BLaER1 (cell line): Measurements from ENCODE around the gene ARHGEF4.

Experiments
- H3K27ac ChIP-seq: shearing (Covaris generic); formaldehyde crosslinking; 2 replicates; pipeline ENCODE4 v1.8.1; 2022
- H3K27me3 ChIP-seq: shearing (Covaris generic); formaldehyde crosslinking; 2 replicates; pipeline ENCODE4 v1.8.1; 2022
- H3K36me3 ChIP-seq: shearing (Covaris generic); formaldehyde crosslinking; 2 replicates; pipeline ENCODE4 v1.8.1; 2022
- H3K4me1 ChIP-seq: shearing (Covaris generic); formaldehyde crosslinking; 2 replicates; pipeline ENCODE4 v1.8.1; 2022
- H3K4me2 ChIP-seq: shearing (Covaris generic); formaldehyde crosslinking; 2 replicates; pipeline ENCODE4 v1.8.1; 2022
- H3K4me3 ChIP-seq: shearing (Covaris generic); formaldehyde crosslinking; 2 replicates; pipeline ENCODE4 v1.8.1; 2022
- H3K9ac ChIP-seq: shearing (Covaris generic); formaldehyde crosslinking; 2 replicates; pipeline ENCODE4 v1.8.1; 2022
- H3K9me3 ChIP-seq: shearing (Covaris generic); formaldehyde crosslinking; 2 replicates; pipeline ENCODE4 v1.8.1; 2022
- H4K20me1 ChIP-seq: shearing (Covaris generic); formaldehyde crosslinking; 2 replicates; pipeline ENCODE4 v1.8.1; 2022
- Cebpa-rat ChIP-seq: shearing (Covaris generic); IDR thresholded peaks from 2 replicates; pipeline ENCODE4 v1.8.1; 2022

ARHGEF4 gene

DNA sequence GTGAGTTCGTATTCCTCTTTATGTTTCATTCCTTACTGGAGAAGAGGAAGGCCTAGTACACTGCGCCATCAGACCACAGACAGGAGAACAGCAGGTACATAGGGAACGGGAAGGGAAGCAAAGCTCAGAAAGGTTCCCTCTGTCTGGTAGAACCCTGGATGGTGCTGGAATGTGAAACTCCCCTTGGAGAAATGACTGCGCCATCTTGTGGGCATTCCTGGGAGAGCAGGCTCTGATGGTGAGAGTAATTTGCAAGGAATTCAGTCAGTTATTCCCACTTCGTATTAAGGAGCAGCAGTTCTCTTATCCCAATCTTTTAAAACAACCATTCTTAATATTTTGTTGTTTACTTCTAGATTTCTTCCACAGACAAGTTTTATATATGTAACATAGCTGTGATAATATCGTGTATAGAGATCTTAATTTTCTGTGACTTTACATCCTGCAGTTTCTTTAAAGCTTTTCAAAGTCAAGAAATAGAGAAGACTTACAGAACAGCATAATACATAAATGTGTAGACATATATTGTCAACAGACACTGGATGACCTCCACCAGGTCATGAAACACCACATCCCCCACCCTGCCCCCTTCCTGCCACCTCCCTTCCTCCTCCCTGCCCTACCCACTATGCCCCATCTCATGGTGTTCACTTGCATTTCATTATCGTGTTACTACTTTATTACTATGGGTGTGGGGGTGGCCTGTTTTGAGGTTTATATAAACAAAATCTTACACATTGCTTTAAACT lies 83.9 kb downstream of the ARHGEF4 start:
- H3K4me1 ChIP-seq, result peaks cover 9% of the 10 kb centered on the region
- H3K27me3 ChIP-seq, result peaks cover 29% of the 10 kb centered on the region
- H3K9me3 ChIP-seq, result peaks cover 7% of the 10 kb centered on the region; the same call in 1 of the 2 replicates
- TF ChIP-seq Cebpa-rat, result no peak
- peaks cover 7% of the 10 kb centered on the region; the same call in 1 of the 2 replicates for H4K20me1 ChIP-seq
- H3K4me2 ChIP-seq, result no peak overlapping the region
- no peak overlapping the region for H3K9ac ChIP-seq
- H3K27ac ChIP-seq, result no peak overlapping the region
- H3K4me3 ChIP-seq, result no peak overlapping the region
- no peaks in the 10 kb centered on the region for H3K36me3 ChIP-seq

DNA sequence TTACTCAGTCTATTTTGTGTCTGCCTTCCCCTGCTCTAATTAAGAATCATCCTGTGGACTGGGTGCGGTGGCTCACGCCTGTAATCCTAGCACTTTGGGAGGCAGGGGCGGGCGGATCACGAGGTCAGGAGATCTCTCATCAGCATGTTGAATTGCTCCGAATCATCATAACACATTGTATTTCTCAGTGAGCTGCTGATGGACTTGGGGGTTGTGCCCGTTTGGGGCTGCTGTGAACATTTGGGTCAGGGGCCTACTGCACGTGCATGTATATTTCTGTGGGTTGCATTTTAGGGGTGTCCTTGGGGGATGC lies 84.4 kb downstream of the ARHGEF4 start:
- no peak overlapping the region for H3K4me3 ChIP-seq
- H3K4me2 ChIP-seq, result no peak overlapping the region
- no peak overlapping the region for H3K9ac ChIP-seq
- H4K20me1 ChIP-seq, result peaks cover 4% of the 10 kb centered on the region; the same call in 1 of the 2 replicates
- peaks cover 24% of the 10 kb centered on the region for H3K27me3 ChIP-seq
- H3K36me3 ChIP-seq, result no peaks in the 10 kb centered on the region
- peaks cover 3% of the 10 kb centered on the region; the same call in 1 of the 2 replicates for H3K9me3 ChIP-seq
- peaks cover 4% of the 10 kb centered on the region for H3K4me1 ChIP-seq
- no peak overlapping the region for H3K27ac ChIP-seq
- TF ChIP-seq Cebpa-rat, result no peak

DNA sequence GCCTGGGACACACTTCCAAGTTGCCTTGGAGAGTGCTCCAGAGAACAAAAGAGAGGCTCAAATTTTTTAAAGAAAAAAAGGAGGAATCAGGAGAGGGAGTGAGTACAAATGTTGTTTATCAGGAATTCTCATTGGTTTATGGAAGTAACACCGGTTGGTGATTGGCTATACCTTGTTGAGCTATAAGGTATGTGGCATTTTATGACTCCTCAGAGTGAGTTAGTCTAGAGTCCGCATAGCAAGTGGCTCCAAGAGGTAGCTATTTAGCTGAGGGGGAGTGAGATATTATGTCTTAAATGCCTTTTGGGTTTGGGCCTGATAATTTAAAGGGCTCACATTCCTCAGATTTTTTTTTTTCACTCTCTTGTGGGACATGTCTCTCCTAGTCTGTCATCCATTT lies 85.7 kb downstream of the ARHGEF4 start:
- H3K27me3 ChIP-seq, result peaks cover 11% of the 10 kb centered on the region
- peaks cover 7% of the 10 kb centered on the region for H3K9me3 ChIP-seq
- TF ChIP-seq Cebpa-rat, result no peak
- H3K4me1 ChIP-seq, result no peaks in the 10 kb centered on the region
- H4K20me1 ChIP-seq, result no peaks in the 10 kb centered on the region
- no peaks in the 10 kb centered on the region for H3K36me3 ChIP-seq
- H3K27ac ChIP-seq, result no peak overlapping the region
- no peak overlapping the region for H3K4me3 ChIP-seq
- H3K4me2 ChIP-seq, result no peak overlapping the region
- H3K9ac ChIP-seq, result no peak overlapping the region

DNA sequence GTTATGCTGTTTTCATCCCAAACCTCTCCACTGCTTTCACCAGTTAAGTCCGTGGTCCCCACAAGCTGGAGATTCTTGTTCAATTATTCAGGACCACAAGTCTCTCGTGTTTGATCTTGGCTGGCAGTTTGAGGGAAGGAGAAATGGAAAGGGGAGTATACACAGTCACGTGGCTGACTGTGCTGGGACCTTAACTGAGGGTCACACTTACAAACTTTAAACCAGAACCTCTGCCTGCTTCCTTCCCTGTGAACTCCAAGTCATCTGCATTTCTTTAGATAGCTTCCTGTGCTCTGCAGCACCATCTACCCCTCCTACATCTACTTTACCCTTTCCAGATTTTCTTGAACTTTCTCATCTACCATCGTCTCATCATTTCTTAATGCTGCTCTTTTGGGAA lies 91.7 kb downstream of the ARHGEF4 start:
- Histone ChIP-seq H3K27me3 (no peaks in the 10 kb centered on the region), H3K4me2 (no peak overlapping the region), H3K9ac (no peak overlapping the region), H4K20me1 (no peaks in the 10 kb centered on the region), H3K4me3 (no peak overlapping the region), H3K27ac (no peak overlapping the region), H3K4me1 (no peaks in the 10 kb centered on the region), H3K36me3 (no peaks in the 10 kb centered on the region), H3K9me3 (peaks cover 24% of the 10 kb centered on the region)
- TF ChIP-seq Cebpa-rat, result no peak

DNA sequence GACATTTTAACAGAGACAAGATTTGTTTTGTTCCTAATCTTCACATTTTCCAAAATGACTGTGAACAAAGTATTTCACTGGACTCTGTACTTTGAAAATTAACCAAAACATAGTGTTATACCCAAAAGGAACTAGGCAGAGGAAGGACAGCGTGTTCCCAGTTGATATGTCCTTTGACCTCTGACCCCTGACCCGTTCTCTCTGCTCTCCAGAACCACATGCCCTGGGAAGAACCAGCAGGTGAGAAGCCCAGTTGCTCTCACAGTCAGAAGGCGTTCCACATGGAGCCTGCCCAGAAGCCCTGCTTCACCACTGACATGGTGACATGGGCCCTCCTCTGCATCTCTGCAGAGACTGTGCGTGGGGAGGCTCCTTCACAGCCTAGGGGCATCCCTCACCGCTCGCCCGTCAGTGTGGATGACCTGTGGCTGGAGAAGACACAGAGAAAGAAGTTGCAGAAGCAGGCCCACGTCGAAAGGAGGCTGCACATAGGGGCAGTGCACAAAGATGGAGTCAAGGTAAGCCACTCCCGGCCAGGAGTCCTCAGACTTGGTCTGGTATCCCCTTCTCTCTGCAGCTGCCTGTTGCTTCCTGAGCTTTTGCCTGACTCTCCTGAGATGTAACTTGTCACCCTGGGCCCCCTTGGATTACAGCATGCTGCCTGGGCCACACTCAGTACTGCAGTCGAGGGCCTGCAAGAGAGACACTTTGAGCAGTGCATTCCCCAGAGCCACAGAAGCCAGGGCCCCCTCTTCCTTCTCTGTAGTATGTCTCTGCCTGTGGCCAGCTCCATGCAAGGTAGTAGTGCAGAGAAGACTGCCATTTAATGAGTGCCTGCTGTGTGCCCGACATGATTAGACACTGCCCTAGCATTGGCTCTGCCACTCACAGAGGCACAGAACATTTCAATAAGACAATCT lies 94.3 kb downstream of the ARHGEF4 start:
- no peak for TF ChIP-seq Cebpa-rat
- no peak overlapping the region for H3K4me3 ChIP-seq
- H3K9me3 ChIP-seq, result peaks cover 29% of the 10 kb centered on the region
- H3K4me2 ChIP-seq, result no peak overlapping the region
- no peaks in the 10 kb centered on the region for H3K4me1 ChIP-seq
- no peaks in the 10 kb centered on the region for H4K20me1 ChIP-seq
- no peak overlapping the region for H3K9ac ChIP-seq
- H3K27me3 ChIP-seq, result no peaks in the 10 kb centered on the region
- H3K27ac ChIP-seq, result no peak overlapping the region
- H3K36me3 ChIP-seq, result no peaks in the 10 kb centered on the region

DNA sequence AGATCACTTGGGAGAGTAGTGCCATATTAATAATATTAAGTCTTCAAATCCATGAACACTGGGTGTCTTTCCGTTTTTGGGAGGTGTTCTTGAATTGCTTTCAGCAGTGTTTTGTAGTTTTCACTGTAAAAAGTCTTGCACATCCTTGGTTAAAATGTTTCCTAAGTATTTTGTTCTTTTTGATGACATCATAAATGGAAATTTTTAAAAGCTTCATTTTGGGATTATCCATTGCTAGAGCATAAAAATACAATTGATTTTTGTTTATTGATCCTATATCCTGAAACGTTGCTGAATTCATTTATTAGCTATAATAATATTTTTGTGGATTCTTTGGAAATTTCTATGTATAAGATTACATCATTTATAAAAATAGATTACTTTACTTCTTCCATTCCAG lies 96.8 kb downstream of the ARHGEF4 start:
- peaks cover 25% of the 10 kb centered on the region for H3K9me3 ChIP-seq

DNA sequence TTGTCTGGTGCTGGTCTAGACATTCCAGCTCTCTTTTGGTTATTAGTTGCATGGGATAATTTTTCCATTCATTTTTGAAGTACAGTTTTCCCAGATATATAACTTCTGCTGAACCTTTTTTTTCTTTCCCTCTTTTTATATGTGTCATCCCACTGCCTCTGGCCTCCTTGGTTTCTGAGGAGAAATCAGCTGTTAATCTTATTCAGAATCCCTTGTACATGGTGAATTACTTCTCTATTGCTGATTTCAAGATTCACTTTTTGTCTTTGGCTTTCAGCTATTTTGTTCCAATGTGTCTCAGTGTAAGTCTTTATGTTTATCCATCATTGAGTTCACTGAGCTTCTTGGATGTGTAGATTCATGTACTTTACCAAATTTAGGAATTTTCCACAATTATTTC lies 99.7 kb downstream of the ARHGEF4 start:
- no peaks in the 10 kb centered on the region for H4K20me1 ChIP-seq
- H3K9me3 ChIP-seq, result peaks cover 25% of the 10 kb centered on the region
- TF ChIP-seq Cebpa-rat, result no peak
- H3K4me1 ChIP-seq, result no peaks in the 10 kb centered on the region
- H3K9ac ChIP-seq, result no peak overlapping the region
- H3K27me3 ChIP-seq, result no peaks in the 10 kb centered on the region
- no peak overlapping the region for H3K4me2 ChIP-seq
- no peak overlapping the region for H3K4me3 ChIP-seq
- H3K36me3 ChIP-seq, result no peaks in the 10 kb centered on the region
- no peak overlapping the region for H3K27ac ChIP-seq

More for the DNA sequence above, 96.8 kb downstream of the ARHGEF4 start:
- Histone ChIP-seq H3K27ac (no peak overlapping the region), H4K20me1 (no peaks in the 10 kb centered on the region), H3K36me3 (no peaks in the 10 kb centered on the region), H3K4me1 (no peaks in the 10 kb centered on the region), H3K4me3 (no peak overlapping the region), H3K4me2 (no peak overlapping the region), H3K9ac (no peak overlapping the region), H3K27me3 (no peaks in the 10 kb centered on the region)
- no peak for TF ChIP-seq Cebpa-rat

GRCh38 chr2:130947967-130948366 lies 111.3 kb downstream of the ARHGEF4 start:
- no peak overlapping the region for H3K4me2 ChIP-seq
- peaks cover 35% of the 10 kb centered on the region for H3K9me3 ChIP-seq
- no peaks in the 10 kb centered on the region for H3K4me1 ChIP-seq
- H3K4me3 ChIP-seq, result no peak overlapping the region
- H3K36me3 ChIP-seq, result no peaks in the 10 kb centered on the region
- H3K27ac ChIP-seq, result no peak overlapping the region
- H3K9ac ChIP-seq, result no peak overlapping the region
- no peak for TF ChIP-seq Cebpa-rat
- no peaks in the 10 kb centered on the region for H4K20me1 ChIP-seq
- H3K27me3 ChIP-seq, result no peaks in the 10 kb centered on the region

DNA sequence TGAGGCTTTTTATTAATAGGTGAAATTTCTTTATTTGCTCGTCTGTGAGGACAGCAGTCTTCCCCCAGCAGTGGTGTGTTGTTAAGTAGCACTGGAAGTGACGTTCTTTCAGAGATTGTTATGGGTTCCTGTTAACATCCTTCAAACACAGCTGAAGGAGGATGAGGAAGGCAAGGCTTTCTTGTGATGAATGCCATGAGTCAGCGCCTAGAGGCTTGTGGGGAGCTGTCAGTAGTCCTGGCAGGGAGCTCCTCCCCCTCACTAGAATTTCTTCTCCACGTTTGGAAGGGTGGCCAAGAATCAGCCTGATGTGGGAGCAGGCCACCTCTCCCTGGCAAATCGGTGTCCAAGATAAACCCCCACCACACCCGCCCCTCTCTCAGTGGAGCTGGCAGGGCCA lies 113.2 kb downstream of the ARHGEF4 start:
- TF ChIP-seq Cebpa-rat, result no peak
- Histone ChIP-seq H3K4me2 (no peak overlapping the region), H4K20me1 (no peaks in the 10 kb centered on the region), H3K27ac (no peak overlapping the region), H3K4me3 (no peak overlapping the region), H3K27me3 (no peaks in the 10 kb centered on the region), H3K9ac (no peak overlapping the region), H3K9me3 (peaks cover 33% of the 10 kb centered on the region), H3K4me1 (no peaks in the 10 kb centered on the region), H3K36me3 (no peaks in the 10 kb centered on the region)

GRCh38 chr2:130951018-130951417 lies 114.3 kb downstream of the ARHGEF4 start:
- H3K36me3 ChIP-seq, result no peaks in the 10 kb centered on the region
- H3K27ac ChIP-seq, result no peak overlapping the region
- no peaks in the 10 kb centered on the region for H3K27me3 ChIP-seq
- no peaks in the 10 kb centered on the region for H3K4me1 ChIP-seq
- TF ChIP-seq Cebpa-rat, result no peak
- H3K4me3 ChIP-seq, result no peak overlapping the region
- H3K9ac ChIP-seq, result no peak overlapping the region
- H4K20me1 ChIP-seq, result no peaks in the 10 kb centered on the region
- H3K4me2 ChIP-seq, result no peak overlapping the region
- peaks cover 33% of the 10 kb centered on the region for H3K9me3 ChIP-seq
